Natural killer cell treated with Interleukin-12 subunit alpha and Interleukin-12 subunit beta and Interleukin-15 and Interleukin-18, amount 100 ng/mL, for 72 hours (primary cell): ENCODE measurements around the gene ZSWIM4. TPM values are rescaled to one million over a fixed set of nuclear protein-coding genes. Genes with fewer than 3 reads are reported as not detected.
"Not testable (repeated sequence)": the region's sequence is repeated elsewhere in the genome, so short reads cannot be mapped to it uniquely, and the experiment has no call there.

Experiments
- ATAC-seq, 2 donors: fragments of 150-1000 bp; cut with Tn5 transposase in 1 of 2; sonication (Bioruptor Pico), chemical (Tn5 transposase) in 1 of 2; 2 replicates each; pipeline ENCODE4 v1.10.0; 2021
- DNase-seq: peaks from one replicate; pipeline ENCODE4 v3.0.0; 2022; ENCODE audit warnings: low spot score
- H3K27ac Mint-ChIP-seq, 2 donors: 1 replicate in 1 of 2; 2 replicates in 1 of 2; pipeline ENCODE4 v1.8.0; 2022; ENCODE audit warnings: mixed read lengths in 2 of 2, mild to moderate bottlenecking in 1 of 2, moderate library complexity in 1 of 2
- H3K27me3 Mint-ChIP-seq, 2 donors: 1 replicate in 1 of 2; 2 replicates in 1 of 2; pipeline ENCODE4 v1.8.0; 2022; ENCODE audit warnings: mixed read lengths in 2 of 2
- H3K36me3 Mint-ChIP-seq: one replicate; pipeline ENCODE4 v1.8.0; 2022; ENCODE audit warnings: mixed read lengths
- H3K4me1 Mint-ChIP-seq, 2 donors: 1 replicate in 1 of 2; 2 replicates in 1 of 2; pipeline ENCODE4 v1.8.0; 2022; ENCODE audit warnings: low read depth in 2 of 2, mixed read lengths in 2 of 2, mild to moderate bottlenecking in 1 of 2
- H3K4me3 Mint-ChIP-seq: one replicate; pipeline ENCODE4 v1.8.0; 2022; ENCODE audit warnings: mixed read lengths
- H3K9me3 Mint-ChIP-seq: 2 replicates; pipeline ENCODE4 v1.8.0; 2022; ENCODE audit warnings: mixed read lengths
- total RNA-seq, 2 donors: library from RNA; stranded (reverse); gene quantifications; one replicate each; pipeline ENCODE4 v1.2.3, GENCODE V29; 2022

Gene ZSWIM4
- total RNA-seq, 2 donors from 2014 or later = 8.3 to 9.7 TPM

DNA sequence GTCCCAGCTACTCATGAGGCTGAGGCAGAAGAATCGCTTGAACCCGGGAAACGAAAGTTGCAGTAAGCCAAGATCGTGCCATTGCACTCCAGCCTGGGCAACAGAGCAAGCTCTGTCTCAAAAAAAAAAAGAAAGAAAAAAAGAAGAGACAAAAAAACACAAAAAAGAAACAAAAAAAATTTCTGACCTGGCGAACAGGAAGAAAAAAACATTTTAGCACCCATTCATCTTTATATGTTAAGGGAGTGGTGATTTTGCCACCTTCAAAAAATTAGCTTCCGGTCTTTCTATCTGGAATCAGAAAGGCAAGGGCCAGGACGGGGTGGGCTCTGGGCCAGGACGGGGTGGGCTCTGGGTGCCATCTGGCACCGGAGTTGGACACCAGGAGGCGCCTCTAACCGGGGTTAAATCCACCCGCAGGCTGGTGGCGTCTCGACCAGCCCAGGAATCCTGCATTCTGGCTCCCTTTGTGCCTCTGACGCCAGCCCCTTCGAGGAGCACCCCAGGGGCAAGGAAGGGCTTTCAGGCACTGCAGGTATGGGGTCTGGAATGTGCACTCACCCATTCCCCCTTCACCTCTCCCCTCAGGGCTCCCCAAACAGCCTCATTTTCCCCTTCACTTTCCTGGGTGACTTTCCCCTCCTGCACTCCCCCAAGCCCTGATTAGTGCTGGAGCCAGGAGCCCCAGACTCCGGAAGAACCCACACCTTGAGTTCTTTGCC lies 10.4 kb upstream of the ZSWIM4 start:
- Mint-ChIP-seq H3K4me3 (peak overlapping the region; percentile 62), H3K36me3 (no peaks in the 10 kb centered on the region), H3K27me3 (no peaks in the 10 kb centered on the region), H3K9me3 (no peaks in the 10 kb centered on the region), H3K27ac (peak overlapping the region; percentile 41 to 70), H3K4me1 (peaks cover 23 to 24% of the 10 kb centered on the region in 2 donors)
- ATAC-seq (peak; percentile 82 to 87), DNase-seq (peak; percentile 79)

DNA sequence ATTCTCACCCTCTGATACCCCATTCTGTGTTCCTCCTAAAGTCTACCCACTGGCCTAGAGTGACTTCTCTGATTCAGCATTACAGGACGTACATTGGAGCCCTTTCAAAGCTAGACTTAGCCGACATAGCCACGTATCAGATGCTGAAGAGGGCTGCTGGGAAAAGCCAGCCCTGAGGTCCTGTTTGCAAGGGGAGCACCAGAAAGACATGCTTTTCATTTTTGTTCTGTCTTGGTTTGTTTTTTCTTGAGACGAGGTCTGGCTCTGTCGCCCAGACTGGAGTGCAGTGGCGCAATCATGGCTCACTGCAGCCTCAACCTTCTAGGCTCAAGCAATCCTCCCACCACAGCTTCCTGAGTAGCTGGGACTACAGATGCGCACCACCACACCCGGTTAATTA lies 6.3 kb upstream of the ZSWIM4 start:
- Mint-ChIP-seq H3K4me1 (peaks cover 31 to 36% of the 10 kb centered on the region in 2 donors), H3K27ac (peak overlapping the region; percentile 86 to 97), H3K4me3 (peak overlapping the region; percentile 69), H3K36me3 (no peaks in the 10 kb centered on the region), H3K9me3 (no peaks in the 10 kb centered on the region), H3K27me3 (no peaks in the 10 kb centered on the region)
- ATAC-seq = peak; percentile 47 to 64
- DNase-seq = peak; percentile 78

DNA sequence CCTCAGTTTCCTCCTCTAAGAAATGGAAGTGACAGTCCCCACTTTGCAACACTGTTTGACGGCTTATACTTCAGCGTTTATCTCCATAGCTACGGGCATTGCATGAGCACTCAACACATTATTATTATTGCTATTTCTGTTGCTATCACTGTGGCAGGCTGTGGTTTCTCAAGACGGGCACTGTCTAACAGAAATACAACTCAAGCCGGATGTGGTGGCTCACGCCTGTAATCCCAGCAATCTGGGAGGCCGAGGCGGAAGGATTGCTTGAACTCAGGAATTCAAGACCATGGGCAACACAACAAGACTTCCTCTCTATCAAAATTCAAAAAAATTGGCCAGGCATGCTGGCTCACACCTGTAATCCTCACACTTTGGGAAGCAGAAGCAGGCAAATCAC lies 4.9 kb upstream of the ZSWIM4 start:
- Mint-ChIP-seq H3K4me3 (peak overlapping the region; percentile 89), H3K9me3 (no peaks in the 10 kb centered on the region), H3K27ac (peak overlapping the region; percentile 84 to 91), H3K27me3 (no peaks in the 10 kb centered on the region), H3K36me3 (no peaks in the 10 kb centered on the region), H3K4me1 (peaks cover 29 to 39% of the 10 kb centered on the region in 2 donors)
- DNase-seq (peak; percentile 84), ATAC-seq (peak; percentile 34 to 39)

DNA sequence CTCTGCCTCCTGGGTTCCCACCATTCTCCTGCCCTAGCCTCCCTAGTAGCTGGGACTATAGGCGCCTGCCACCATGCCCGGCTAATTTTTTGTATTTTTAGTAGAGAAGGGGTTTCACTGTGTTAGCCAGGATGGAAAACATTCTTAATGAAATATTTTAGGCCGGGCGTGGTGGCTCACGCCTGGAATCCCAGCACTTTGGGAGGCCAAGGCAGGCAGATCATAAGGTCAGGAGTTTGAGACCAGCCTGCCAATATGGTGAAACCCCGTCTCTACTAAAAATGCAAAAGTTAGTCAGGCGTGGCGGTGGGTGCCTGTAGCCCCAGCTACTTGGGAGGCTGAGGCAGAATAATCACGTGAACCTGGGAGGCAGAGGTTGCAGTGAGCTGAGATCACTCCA lies 1.9 kb upstream of the ZSWIM4 start:
- not testable (repeated sequence) for H3K9me3 Mint-ChIP-seq, H3K27me3 Mint-ChIP-seq, ATAC-seq, H3K36me3 Mint-ChIP-seq, DNase-seq
- Mint-ChIP-seq H3K27ac (peak overlapping the region in 1 of 2 donors; percentile 68), H3K4me1 (peaks cover 41 to 48% of the 10 kb centered on the region in 2 donors), H3K4me3 (peak overlapping the region; percentile 89)

GRCh38 chr19:13794398-13794756 lies 866 bp upstream of the ZSWIM4 start:
- Mint-ChIP-seq H3K36me3 (no peaks in the 10 kb centered on the region), H3K27ac (peak overlapping the region; percentile 68 to 98), H3K4me3 (peak overlapping the region; percentile 89), H3K27me3 (no peaks in the 10 kb centered on the region), H3K9me3 (no peaks in the 10 kb centered on the region), H3K4me1 (peaks cover 35 to 40% of the 10 kb centered on the region in 2 donors)
- DNase-seq = no peak
- ATAC-seq = no peak

GRCh38 chr19:13795595-13796300 lies 505 bp downstream of the ZSWIM4 start:
- peak overlapping the region; percentile 54 to 98 for H3K27ac Mint-ChIP-seq
- ATAC-seq (peak; percentile 60), DNase-seq (no peak)
- peaks cover 27 to 31% of the 10 kb centered on the region in 2 donors for H3K4me1 Mint-ChIP-seq
- H3K9me3 Mint-ChIP-seq = no peaks in the 10 kb centered on the region
- H3K27me3 Mint-ChIP-seq = no peaks in the 10 kb centered on the region
- no peaks in the 10 kb centered on the region for H3K36me3 Mint-ChIP-seq
- peak overlapping the region; percentile 89 for H3K4me3 Mint-ChIP-seq

DNA sequence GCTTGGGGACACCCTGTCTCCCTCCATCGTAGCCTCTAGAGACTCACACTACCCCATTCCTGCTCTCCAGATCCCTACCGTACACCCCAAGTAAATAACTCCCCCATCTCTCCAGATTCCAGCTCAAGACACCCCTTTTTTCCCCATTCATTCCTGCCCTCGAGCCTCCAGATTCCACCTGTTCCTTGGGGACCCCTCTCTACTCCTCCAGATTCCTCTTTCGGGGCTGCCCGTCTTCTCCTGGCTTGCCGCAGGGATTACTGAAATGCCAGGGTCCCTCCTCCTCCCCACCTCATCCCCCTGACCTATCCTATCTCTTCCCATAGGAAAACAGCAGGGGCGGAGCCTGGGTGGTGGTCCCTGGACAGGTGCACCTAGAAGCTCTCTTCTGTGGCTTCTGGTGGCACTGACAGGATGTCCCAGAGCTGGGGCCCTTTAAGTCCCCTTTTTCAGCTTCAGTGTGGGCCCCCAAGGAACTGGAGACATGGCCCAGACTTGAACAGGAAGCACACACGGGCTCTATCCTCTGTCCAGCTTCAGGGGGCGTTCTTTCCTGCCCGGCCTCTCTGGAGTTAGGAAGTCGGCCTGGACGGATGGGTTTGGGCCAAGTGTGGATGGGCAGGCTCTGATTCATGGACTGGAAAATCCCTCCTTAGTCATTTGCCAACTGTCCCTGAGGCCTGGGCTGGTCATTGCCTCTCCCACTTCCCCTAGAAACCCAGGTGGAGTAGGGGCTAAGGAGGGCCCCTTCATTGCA lies 1.2 kb downstream of the ZSWIM4 start:
- H3K27me3 Mint-ChIP-seq = no peaks in the 10 kb centered on the region
- ATAC-seq (no peak), DNase-seq (no peak)
- H3K9me3 Mint-ChIP-seq = no peaks in the 10 kb centered on the region
- H3K4me3 Mint-ChIP-seq = peak overlapping the region; percentile 81
- H3K27ac Mint-ChIP-seq = peak overlapping the region; percentile 54 to 91
- H3K36me3 Mint-ChIP-seq = no peaks in the 10 kb centered on the region
- H3K4me1 Mint-ChIP-seq = peaks cover 27 to 31% of the 10 kb centered on the region in 2 donors

- no peaks in the 10 kb centered on the region for H3K9me3 Mint-ChIP-seq
- H3K4me3 Mint-ChIP-seq = peak overlapping the region; percentile 81
- H3K27ac Mint-ChIP-seq = peak overlapping the region in 1 of 2 donors; percentile 54
Observed at GRCh38 chr19:13797058-13797440, 1.8 kb downstream of the ZSWIM4 start.

DNA sequence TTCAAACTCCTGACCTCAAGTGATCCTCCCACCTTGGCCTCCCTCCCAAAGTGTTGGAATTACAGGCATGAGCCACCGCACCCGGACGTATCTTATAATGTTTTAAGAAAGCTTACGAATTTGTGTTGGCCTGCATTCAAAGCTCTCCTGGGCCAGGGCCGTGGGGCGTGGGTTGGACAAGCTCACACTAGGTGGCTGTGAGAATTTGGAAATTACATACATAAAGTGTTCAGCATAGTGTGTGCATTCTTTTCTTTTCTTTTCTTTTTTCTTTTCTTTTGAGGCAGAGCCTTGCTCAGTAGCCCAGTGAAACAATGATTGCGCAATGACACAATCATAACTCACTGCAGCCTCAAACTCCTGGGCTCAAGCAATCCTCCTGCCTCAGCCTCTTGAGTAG lies 2.6 kb downstream of the ZSWIM4 start:
- ATAC-seq (no peak), DNase-seq (no peak)
- no peak overlapping the region for H3K27ac Mint-ChIP-seq
- no peaks in the 10 kb centered on the region for H3K36me3 Mint-ChIP-seq
- no peaks in the 10 kb centered on the region for H3K9me3 Mint-ChIP-seq
- peak overlapping the region; percentile 44 for H3K4me3 Mint-ChIP-seq
- H3K27me3 Mint-ChIP-seq = no peaks in the 10 kb centered on the region
- peaks cover 27 to 31% of the 10 kb centered on the region in 2 donors for H3K4me1 Mint-ChIP-seq

More at GRCh38 chr19:13797058-13797440, 1.8 kb downstream of the ZSWIM4 start:
- ATAC-seq (no peak), DNase-seq (no peak)
- Mint-ChIP-seq H3K27me3 (no peaks in the 10 kb centered on the region), H3K4me1 (peaks cover 27 to 31% of the 10 kb centered on the region in 2 donors), H3K36me3 (no peaks in the 10 kb centered on the region)

- no peak overlapping the region for H3K4me3 Mint-ChIP-seq
- no peak overlapping the region for H3K27ac Mint-ChIP-seq
- H3K4me1 Mint-ChIP-seq = peaks cover 21% of the 10 kb centered on the region in 2 donors
- H3K36me3 Mint-ChIP-seq = no peaks in the 10 kb centered on the region
- H3K27me3 Mint-ChIP-seq = no peaks in the 10 kb centered on the region
- DNase-seq = no peak
- H3K9me3 Mint-ChIP-seq = no peaks in the 10 kb centered on the region
- ATAC-seq = no peak
Observed at GRCh38 chr19:13799669-13800068, 4.4 kb downstream of the ZSWIM4 start.

- Mint-ChIP-seq H3K36me3 (no peaks in the 10 kb centered on the region), H3K4me3 (no peak overlapping the region), H3K4me1 (peaks cover 2 to 3% of the 10 kb centered on the region in 2 donors), H3K27ac (no peak overlapping the region), H3K9me3 (no peaks in the 10 kb centered on the region), H3K27me3 (no peaks in the 10 kb centered on the region)
- DNase-seq (no peak), ATAC-seq (no peak)
Observed at GRCh38 chr19:13803038-13803437, 7.8 kb downstream of the ZSWIM4 start.

DNA sequence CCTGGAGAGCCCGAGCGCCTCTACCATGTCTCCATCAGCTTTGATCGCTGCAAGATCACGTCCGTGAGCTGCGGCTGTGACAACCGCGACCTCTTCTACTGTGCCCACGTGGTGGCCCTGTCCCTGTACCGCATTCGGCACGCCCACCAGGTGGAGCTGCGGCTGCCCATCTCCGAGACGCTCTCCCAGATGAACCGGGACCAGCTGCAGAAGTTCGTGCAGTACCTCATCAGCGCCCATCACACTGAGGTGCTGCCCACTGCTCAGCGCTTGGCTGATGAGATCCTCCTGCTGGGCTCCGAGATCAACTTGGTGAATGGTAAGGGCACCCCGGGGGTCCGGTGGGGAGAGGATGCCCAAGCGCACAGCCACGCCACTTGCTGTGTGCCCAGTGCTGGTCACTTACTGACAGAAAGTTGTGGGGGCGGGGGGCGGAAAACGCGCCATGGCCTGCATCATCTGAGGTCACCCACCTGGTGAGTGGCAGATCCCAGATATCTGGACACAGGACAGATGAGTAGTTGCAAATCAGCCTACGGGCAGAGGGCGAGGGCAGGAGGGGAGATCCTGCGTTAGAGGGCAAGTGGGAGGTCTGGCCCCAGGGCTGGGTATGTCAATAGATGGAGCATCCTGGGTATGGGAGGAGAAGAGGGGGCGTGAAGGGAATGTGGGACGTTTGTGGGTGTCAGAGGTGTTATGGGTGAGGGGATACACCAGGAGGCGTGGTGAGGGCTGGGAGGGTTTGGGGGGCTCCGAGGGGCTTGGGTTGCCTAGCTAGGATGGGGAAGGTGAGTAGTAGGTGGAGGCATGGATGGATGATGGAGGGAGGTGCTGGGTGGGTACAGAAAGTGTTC lies 9.8 kb downstream of the ZSWIM4 start:
- H3K4me3 Mint-ChIP-seq = no peak overlapping the region
- no peaks in the 10 kb centered on the region for H3K9me3 Mint-ChIP-seq
- no peaks in the 10 kb centered on the region for H3K27me3 Mint-ChIP-seq
- no peak overlapping the region for H3K27ac Mint-ChIP-seq
- DNase-seq (no peak), ATAC-seq (no peak)
- no peaks in the 10 kb centered on the region for H3K4me1 Mint-ChIP-seq
- H3K36me3 Mint-ChIP-seq = no peaks in the 10 kb centered on the region

- Mint-ChIP-seq H3K27me3 (no peaks in the 10 kb centered on the region), H3K27ac (no peak overlapping the region)
Observed at GRCh38 chr19:13806728-13807127, 11.5 kb downstream of the ZSWIM4 start.

More at GRCh38 chr19:13806728-13807127, 11.5 kb downstream of the ZSWIM4 start:
- Mint-ChIP-seq H3K36me3 (no peaks in the 10 kb centered on the region), H3K4me1 (no peaks in the 10 kb centered on the region), H3K9me3 (no peaks in the 10 kb centered on the region), H3K4me3 (no peak overlapping the region)
- no peak for DNase-seq
- ATAC-seq = no peak
